KMS-11 (cell line): Measurements from ENCODE around the gene AATF.

Source experiments
- H2AFZ ChIP-seq: fragments of 200-600 bp; sonication (generic); 2 replicates; pipeline ENCODE4 v1.6.1; 2016; ENCODE audit warnings: antibody characterized with exemption, mixed run types, low read depth
- H3K27ac ChIP-seq: fragments of 200-600 bp; sonication (generic); 2 replicates; pipeline ENCODE4 v1.6.1; 2016; ENCODE audit warnings: mild to moderate bottlenecking, mixed run types
- H3K27me3 ChIP-seq: fragments of 200-600 bp; sonication (generic); 2 replicates; pipeline ENCODE4 v1.6.1; 2017; ENCODE audit warnings: mild to moderate bottlenecking, low read depth, mixed run types, moderate library complexity; ENCODE audit not compliant: insufficient read depth
- H3K36me3 ChIP-seq: fragments of 200-600 bp; sonication (generic); 2 replicates; pipeline ENCODE4 v1.6.1; 2017; ENCODE audit warnings: mild to moderate bottlenecking, mixed run types; ENCODE audit not compliant: insufficient read depth
- H3K4me1 ChIP-seq: fragments of 200-600 bp; sonication (generic); 2 replicates; pipeline ENCODE4 v1.6.1; 2016; ENCODE audit warnings: mild to moderate bottlenecking, low read depth, mixed run types; ENCODE audit not compliant: poor library complexity, severe bottlenecking
- H3K4me2 ChIP-seq: fragments of 200-600 bp; sonication (generic); 2 replicates; pipeline ENCODE4 v1.7.0; 2016; ENCODE audit warnings: mild to moderate bottlenecking, mixed run types
- H3K4me3 ChIP-seq: fragments of 200-600 bp; sonication (generic); IDR thresholded peaks from 2 replicates; pipeline ENCODE4 v1.6.1; 2017; ENCODE audit warnings: low read depth, low read length, mixed read lengths; ENCODE audit not compliant: insufficient read depth
- H3K79me2 ChIP-seq: fragments of 200-600 bp; sonication (generic); 2 replicates; pipeline ENCODE4 v1.6.1; 2016; ENCODE audit warnings: low read depth, mixed run types; ENCODE audit not compliant: insufficient read depth
- H3K9ac ChIP-seq: fragments of 200-600 bp; sonication (generic); 2 replicates; pipeline ENCODE4 v1.6.1; 2016; ENCODE audit warnings: mild to moderate bottlenecking, mixed run types
- H4K20me1 ChIP-seq: fragments of 200-600 bp; sonication (generic); 2 replicates; pipeline ENCODE4 v1.6.1; 2016; ENCODE audit warnings: mild to moderate bottlenecking, mixed run types; ENCODE audit not compliant: insufficient read depth
- TF ChIP-seq, protein P1 (sequence below): fragments of 200-600 bp; sonication (generic); conservative IDR thresholded peaks from 2 replicates; pipeline ENCODE4 v1.6.1; 2017; ENCODE audit warnings: low read depth, mild to moderate bottlenecking, antibody characterized with exemption, low read length, moderate library complexity, mixed read lengths

AATF gene

DNA sequence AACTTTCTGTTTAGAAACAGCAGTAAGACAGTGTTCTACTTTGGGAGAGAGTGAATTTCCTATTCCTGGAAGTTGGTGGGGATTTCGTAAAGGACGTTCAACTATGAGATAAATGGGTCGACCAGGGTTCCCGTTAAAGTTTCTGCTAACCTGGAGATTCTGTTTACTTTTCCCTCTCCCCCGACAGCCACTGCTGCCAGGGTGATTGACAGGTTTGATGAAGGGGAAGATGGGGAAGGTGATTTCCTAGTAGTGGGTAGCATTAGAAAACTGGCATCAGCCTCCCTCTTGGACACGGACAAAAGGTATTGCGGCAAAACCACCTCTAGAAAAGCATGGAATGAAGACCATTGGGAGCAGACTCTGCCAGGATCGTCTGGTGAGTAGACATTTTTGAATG is 1.3 kb downstream of the AATF start:
- TF ChIP-seq, protein P1, sequence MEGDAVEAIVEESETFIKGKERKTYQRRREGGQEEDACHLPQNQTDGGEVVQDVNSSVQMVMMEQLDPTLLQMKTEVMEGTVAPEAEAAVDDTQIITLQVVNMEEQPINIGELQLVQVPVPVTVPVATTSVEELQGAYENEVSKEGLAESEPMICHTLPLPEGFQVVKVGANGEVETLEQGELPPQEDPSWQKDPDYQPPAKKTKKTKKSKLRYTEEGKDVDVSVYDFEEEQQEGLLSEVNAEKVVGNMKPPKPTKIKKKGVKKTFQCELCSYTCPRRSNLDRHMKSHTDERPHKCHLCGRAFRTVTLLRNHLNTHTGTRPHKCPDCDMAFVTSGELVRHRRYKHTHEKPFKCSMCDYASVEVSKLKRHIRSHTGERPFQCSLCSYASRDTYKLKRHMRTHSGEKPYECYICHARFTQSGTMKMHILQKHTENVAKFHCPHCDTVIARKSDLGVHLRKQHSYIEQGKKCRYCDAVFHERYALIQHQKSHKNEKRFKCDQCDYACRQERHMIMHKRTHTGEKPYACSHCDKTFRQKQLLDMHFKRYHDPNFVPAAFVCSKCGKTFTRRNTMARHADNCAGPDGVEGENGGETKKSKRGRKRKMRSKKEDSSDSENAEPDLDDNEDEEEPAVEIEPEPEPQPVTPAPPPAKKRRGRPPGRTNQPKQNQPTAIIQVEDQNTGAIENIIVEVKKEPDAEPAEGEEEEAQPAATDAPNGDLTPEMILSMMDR: no peak
- Histone ChIP-seq H3K4me3 (no peak overlapping the region), H3K4me1 (peaks cover 30% of the 10 kb centered on the region), H3K4me2 (peak overlapping the region; percentile 61), H3K27ac (no peak overlapping the region), H2AFZ (no peak overlapping the region), H3K79me2 (peaks cover 34% of the 10 kb centered on the region), H3K36me3 (peaks cover 7% of the 10 kb centered on the region; the same call in 1 of the 2 replicates), H4K20me1 (no peaks in the 10 kb centered on the region; the same call in 1 of the 2 replicates), H3K27me3 (peaks cover under 1% of the 10 kb centered on the region; the same call in 1 of the 2 replicates), H3K9ac (peak overlapping the region; percentile 91; the same call in 1 of the 2 replicates)

DNA sequence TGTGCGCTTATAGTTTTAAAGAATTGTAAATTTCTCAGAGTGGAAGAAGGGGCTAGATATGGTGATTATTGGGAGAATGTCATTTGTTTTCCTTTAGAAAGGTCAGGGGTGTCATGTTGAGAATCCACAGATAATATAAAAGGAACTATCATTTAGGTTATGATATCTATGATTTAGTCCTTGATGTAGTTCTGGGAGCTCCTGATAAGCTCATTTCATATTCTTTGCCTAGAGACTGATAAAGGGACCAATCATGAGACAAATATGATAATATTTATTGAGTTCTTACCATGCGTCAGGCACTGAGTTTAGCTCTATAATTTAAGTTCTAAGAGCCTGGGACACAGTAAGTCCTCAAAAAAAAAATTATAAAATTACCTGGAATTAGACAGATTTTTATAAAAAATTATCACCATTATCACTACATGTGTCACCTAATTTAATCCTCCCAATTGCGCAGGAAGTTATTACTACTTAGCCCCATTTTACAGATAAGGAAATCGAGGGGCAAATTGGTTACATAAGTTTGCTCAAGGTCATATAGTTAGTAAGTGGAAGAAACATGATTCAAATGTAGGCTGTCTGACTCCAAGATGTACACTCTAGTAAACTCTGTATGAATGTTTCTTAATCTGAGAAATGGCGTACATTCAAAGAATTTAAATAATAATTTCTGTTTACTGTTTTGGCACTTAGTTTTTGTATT is 2.5 kb downstream of the AATF start:
- peaks cover 30% of the 10 kb centered on the region for H3K4me1 ChIP-seq
- no peaks in the 10 kb centered on the region; the same call in 1 of the 2 replicates for H4K20me1 ChIP-seq
- H3K27me3 ChIP-seq: no peaks in the 10 kb centered on the region; the same call in 1 of the 2 replicates
- H3K4me3 ChIP-seq: no peak overlapping the region
- H3K27ac ChIP-seq: no peak overlapping the region
- TF ChIP-seq, protein P1: no peak
- H2AFZ ChIP-seq: no peak overlapping the region
- H3K9ac ChIP-seq: no peak overlapping the region
- H3K36me3 ChIP-seq: peaks cover 7% of the 10 kb centered on the region; the same call in 1 of the 2 replicates
- peak overlapping the region; percentile 61; the same call in 1 of the 2 replicates for H3K4me2 ChIP-seq
- peaks cover 38% of the 10 kb centered on the region for H3K79me2 ChIP-seq

DNA sequence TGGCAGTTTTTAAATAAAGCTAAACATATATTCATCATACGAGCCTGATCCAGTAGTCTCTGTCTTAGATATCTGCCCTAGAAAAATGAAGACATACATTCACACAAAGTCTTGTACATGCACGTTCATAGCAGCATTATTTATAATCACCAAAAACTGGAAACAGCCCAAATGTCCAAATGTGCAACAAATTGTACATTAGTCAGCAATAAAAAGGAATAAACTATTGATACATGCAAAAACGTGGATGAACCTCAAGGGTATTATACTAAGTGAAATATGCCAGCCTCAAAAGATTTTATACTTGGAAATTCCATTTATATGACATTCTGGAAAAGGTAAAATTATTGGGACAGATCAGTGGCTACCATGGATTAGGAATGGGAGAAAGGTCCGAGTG is 22.8 kb downstream of the AATF start:
- no peak overlapping the region for H3K4me2 ChIP-seq
- no peak overlapping the region for H3K4me3 ChIP-seq
- H3K9ac ChIP-seq: no peak overlapping the region
- peaks cover 12% of the 10 kb centered on the region for H3K4me1 ChIP-seq
- no peak overlapping the region for H2AFZ ChIP-seq
- H3K36me3 ChIP-seq: no peaks in the 10 kb centered on the region
- TF ChIP-seq, protein P1: no peak
- H3K79me2 ChIP-seq: peaks cover 66% of the 10 kb centered on the region; the same call in 1 of the 2 replicates
- H4K20me1 ChIP-seq: peaks cover 10% of the 10 kb centered on the region; the same call in 1 of the 2 replicates
- no peaks in the 10 kb centered on the region for H3K27me3 ChIP-seq
- no peak overlapping the region for H3K27ac ChIP-seq

DNA sequence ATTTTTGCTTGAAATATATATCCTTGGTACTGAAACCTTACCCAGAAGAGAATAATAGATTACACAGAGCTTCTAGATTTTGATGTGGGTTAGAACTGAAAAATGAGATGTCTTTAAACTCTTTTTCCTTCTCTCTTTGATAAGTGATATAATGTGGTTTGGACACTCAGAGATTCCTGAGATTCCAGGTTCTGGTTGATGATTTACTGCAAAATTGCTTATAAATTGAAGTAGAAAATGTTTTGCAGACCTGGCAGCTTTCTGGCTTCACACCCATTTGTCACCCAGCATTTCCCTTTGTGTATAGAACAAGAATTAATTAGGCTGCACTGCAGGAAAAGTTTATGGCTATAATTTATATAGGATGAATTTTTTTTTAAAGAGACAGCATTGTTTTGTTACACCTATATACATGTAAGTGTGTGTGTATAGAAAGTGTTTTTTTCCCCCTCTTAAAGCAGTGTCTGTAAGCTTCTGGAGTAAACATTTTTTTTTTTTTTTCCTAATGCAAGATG is 23.5 kb downstream of the AATF start:
- H3K4me1 ChIP-seq: peaks cover 12% of the 10 kb centered on the region
- no peaks in the 10 kb centered on the region for H3K27me3 ChIP-seq
- TF ChIP-seq, protein P1: no peak
- no peak overlapping the region for H2AFZ ChIP-seq
- H4K20me1 ChIP-seq: peaks cover 10% of the 10 kb centered on the region; the same call in 1 of the 2 replicates
- H3K79me2 ChIP-seq: peaks cover 70% of the 10 kb centered on the region; the same call in 1 of the 2 replicates
- H3K9ac ChIP-seq: no peak overlapping the region
- H3K4me2 ChIP-seq: no peak overlapping the region
- H3K4me3 ChIP-seq: no peak overlapping the region
- no peak overlapping the region for H3K27ac ChIP-seq
- H3K36me3 ChIP-seq: no peaks in the 10 kb centered on the region
